ENCODE data around the gene SLC51B. TPM values are rescaled to one million over a fixed set of nuclear protein-coding genes. Genes with fewer than 3 reads are reported as not detected.

Gene SLC51B
- total and polyA plus RNA-seq, 10 of the 15 experiments (the other 5 are each of a cell fraction or from before 2014, with no cell fraction given): 0.05 to 0.17 (median 0.13) TPM; not detected in 7

DNA sequence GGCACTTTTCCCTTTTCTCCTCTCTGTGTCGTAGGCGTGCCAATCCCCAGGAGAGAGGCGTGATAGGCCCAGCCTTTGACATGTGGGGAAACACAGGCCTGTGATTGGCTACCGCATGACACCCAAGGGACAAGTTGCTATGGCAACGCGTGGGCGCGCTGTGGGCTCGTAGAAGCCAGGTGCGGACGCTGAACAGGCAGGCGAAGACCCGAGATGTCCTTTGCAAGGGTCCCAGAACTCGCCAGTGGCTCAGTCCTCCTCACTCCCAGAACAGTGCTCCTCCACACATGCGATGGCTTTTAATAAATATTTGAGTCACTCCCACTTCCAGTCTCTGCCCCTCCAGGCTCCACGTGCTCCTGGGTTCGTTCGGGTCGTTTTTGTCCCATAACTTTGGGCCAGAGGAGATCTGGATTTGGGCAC, 4.2 kb downstream of the SLC51B start (continued):
- TF ChIP-seq, protein P1, sequence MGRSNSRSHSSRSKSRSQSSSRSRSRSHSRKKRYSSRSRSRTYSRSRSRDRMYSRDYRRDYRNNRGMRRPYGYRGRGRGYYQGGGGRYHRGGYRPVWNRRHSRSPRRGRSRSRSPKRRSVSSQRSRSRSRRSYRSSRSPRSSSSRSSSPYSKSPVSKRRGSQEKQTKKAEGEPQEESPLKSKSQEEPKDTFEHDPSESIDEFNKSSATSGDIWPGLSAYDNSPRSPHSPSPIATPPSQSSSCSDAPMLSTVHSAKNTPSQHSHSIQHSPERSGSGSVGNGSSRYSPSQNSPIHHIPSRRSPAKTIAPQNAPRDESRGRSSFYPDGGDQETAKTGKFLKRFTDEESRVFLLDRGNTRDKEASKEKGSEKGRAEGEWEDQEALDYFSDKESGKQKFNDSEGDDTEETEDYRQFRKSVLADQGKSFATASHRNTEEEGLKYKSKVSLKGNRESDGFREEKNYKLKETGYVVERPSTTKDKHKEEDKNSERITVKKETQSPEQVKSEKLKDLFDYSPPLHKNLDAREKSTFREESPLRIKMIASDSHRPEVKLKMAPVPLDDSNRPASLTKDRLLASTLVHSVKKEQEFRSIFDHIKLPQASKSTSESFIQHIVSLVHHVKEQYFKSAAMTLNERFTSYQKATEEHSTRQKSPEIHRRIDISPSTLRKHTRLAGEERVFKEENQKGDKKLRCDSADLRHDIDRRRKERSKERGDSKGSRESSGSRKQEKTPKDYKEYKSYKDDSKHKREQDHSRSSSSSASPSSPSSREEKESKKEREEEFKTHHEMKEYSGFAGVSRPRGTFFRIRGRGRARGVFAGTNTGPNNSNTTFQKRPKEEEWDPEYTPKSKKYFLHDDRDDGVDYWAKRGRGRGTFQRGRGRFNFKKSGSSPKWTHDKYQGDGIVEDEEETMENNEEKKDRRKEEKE (IDR thresholded peaks at IDR 0.05): no peak
- TF ChIP-seq GATAD2B (conservative IDR thresholded peaks at IDR 0.05; ENCODE audit: low read depth): peak; percentile 51; the same call in 1 of the 2 replicates
- TF ChIP-seq DPF2 (IDR thresholded peaks at IDR 0.05): peak; percentile 65
- TF ChIP-seq, protein P2, sequence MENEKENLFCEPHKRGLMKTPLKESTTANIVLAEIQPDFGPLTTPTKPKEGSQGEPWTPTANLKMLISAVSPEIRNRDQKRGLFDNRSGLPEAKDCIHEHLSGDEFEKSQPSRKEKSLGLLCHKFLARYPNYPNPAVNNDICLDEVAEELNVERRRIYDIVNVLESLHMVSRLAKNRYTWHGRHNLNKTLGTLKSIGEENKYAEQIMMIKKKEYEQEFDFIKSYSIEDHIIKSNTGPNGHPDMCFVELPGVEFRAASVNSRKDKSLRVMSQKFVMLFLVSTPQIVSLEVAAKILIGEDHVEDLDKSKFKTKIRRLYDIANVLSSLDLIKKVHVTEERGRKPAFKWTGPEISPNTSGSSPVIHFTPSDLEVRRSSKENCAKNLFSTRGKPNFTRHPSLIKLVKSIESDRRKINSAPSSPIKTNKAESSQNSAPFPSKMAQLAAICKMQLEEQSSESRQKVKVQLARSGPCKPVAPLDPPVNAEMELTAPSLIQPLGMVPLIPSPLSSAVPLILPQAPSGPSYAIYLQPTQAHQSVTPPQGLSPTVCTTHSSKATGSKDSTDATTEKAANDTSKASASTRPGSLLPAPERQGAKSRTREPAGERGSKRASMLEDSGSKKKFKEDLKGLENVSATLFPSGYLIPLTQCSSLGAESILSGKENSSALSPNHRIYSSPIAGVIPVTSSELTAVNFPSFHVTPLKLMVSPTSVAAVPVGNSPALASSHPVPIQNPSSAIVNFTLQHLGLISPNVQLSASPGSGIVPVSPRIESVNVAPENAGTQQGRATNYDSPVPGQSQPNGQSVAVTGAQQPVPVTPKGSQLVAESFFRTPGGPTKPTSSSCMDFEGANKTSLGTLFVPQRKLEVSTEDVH (IDR thresholded peaks at IDR 0.05; ENCODE audit: low read depth, partially characterized antibody): no peak
- no peak for TF ChIP-seq PAX8 (IDR thresholded peaks at IDR 0.05)
- TF ChIP-seq NRF1 (conservative IDR thresholded peaks at IDR 0.05; ENCODE audit: low read depth, low read length): no peak
- TF ChIP-seq IKZF2 (IDR thresholded peaks at IDR 0.05): peak in 1 of 2 experiments; percentile 64; a peak in 1 of 4 replicates
- no peak for TF ChIP-seq PML (IDR thresholded peaks at IDR 0.05; ENCODE audit: low read length)
- TF ChIP-seq ETV6 (conservative IDR thresholded peaks at IDR 0.05 in 1 of 2, IDR thresholded peaks at IDR 0.05 in 1 of 2; ENCODE audit: borderline replicate concordance in 1 of 2, low read depth in 1 of 2): no peak
- TF ChIP-seq, protein P3, sequence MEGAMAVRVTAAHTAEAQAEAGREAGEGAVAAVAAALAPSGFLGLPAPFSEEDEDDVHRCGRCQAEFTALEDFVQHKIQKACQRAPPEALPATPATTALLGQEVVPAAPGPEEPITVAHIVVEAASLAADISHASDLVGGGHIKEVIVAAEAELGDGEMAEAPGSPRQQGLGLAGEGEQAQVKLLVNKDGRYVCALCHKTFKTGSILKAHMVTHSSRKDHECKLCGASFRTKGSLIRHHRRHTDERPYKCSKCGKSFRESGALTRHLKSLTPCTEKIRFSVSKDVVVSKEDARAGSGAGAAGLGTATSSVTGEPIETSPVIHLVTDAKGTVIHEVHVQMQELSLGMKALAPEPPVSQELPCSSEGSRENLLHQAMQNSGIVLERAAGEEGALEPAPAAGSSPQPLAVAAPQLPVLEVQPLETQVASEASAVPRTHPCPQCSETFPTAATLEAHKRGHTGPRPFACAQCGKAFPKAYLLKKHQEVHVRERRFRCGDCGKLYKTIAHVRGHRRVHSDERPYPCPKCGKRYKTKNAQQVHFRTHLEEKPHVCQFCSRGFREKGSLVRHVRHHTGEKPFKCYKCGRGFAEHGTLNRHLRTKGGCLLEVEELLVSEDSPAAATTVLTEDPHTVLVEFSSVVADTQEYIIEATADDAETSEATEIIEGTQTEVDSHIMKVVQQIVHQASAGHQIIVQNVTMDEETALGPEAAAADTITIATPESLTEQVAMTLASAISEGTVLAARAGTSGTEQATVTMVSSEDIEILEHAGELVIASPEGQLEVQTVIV (IDR thresholded peaks at IDR 0.05; ENCODE audit: borderline replicate concordance, partially characterized antibody): no peak
- TF ChIP-seq CEBPB (IDR thresholded peaks at IDR 0.05; ENCODE audit: borderline replicate concordance in 1 of 2, low read depth in 2 of 2, low read length in 2 of 2): no peak
- no peak for TF ChIP-seq YY1 (IDR thresholded peaks at IDR 0.05; ENCODE audit: low read depth, low read length)
- TF ChIP-seq POLR2AphosphoS5 (IDR thresholded peaks at IDR 0.05; ENCODE audit: low read length): no peak
- TF ChIP-seq, protein P4, sequence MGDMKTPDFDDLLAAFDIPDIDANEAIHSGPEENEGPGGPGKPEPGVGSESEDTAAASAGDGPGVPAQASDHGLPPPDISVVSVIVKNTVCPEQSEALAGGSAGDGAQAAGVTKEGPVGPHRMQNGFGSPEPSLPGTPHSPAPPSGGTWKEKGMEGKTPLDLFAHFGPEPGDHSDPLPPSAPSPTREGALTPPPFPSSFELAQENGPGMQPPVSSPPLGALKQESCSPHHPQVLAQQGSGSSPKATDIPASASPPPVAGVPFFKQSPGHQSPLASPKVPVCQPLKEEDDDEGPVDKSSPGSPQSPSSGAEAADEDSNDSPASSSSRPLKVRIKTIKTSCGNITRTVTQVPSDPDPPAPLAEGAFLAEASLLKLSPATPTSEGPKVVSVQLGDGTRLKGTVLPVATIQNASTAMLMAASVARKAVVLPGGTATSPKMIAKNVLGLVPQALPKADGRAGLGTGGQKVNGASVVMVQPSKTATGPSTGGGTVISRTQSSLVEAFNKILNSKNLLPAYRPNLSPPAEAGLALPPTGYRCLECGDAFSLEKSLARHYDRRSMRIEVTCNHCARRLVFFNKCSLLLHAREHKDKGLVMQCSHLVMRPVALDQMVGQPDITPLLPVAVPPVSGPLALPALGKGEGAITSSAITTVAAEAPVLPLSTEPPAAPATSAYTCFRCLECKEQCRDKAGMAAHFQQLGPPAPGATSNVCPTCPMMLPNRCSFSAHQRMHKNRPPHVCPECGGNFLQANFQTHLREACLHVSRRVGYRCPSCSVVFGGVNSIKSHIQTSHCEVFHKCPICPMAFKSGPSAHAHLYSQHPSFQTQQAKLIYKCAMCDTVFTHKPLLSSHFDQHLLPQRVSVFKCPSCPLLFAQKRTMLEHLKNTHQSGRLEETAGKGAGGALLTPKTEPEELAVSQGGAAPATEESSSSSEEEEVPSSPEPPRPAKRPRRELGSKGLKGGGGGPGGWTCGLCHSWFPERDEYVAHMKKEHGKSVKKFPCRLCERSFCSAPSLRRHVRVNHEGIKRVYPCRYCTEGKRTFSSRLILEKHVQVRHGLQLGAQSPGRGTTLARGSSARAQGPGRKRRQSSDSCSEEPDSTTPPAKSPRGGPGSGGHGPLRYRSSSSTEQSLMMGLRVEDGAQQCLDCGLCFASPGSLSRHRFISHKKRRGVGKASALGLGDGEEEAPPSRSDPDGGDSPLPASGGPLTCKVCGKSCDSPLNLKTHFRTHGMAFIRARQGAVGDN (IDR thresholded peaks at IDR 0.05): no peak
- TF ChIP-seq, protein P5, sequence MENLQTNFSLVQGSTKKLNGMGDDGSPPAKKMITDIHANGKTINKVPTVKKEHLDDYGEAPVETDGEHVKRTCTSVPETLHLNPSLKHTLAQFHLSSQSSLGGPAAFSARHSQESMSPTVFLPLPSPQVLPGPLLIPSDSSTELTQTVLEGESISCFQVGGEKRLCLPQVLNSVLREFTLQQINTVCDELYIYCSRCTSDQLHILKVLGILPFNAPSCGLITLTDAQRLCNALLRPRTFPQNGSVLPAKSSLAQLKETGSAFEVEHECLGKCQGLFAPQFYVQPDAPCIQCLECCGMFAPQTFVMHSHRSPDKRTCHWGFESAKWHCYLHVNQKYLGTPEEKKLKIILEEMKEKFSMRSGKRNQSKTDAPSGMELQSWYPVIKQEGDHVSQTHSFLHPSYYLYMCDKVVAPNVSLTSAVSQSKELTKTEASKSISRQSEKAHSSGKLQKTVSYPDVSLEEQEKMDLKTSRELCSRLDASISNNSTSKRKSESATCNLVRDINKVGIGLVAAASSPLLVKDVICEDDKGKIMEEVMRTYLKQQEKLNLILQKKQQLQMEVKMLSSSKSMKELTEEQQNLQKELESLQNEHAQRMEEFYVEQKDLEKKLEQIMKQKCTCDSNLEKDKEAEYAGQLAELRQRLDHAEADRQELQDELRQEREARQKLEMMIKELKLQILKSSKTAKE (IDR thresholded peaks at IDR 0.05; ENCODE audit: low read depth, poor library complexity, severe bottlenecking): no peak
